SJSA1 (cell line): ENCODE data around the gene TKFC. TPM values are rescaled to one million over a fixed set of nuclear protein-coding genes. Genes with fewer than 3 reads are reported as not detected.

Experiments
- DNase-seq, 2 experiments: peaks; one replicate each; pipeline ENCODE4 v3.0.0-alpha.2; 2015 to 2020; ENCODE audit warnings: low spot score in 2 of 2, low read depth in 1 of 2
- H3K27ac ChIP-seq: fragments of 250-450 bp; sonication (Bioruptor Pico); 2 replicates; pipeline ENCODE4 v1.5.1; 2020; ENCODE audit warnings: mild to moderate bottlenecking, moderate library complexity
- H3K27me3 ChIP-seq: fragments of 250-450 bp; sonication (Bioruptor Pico); replicated peaks from 2 replicates; pipeline ENCODE4 v1.5.1; 2020; ENCODE audit warnings: mild to moderate bottlenecking, moderate library complexity
- H3K36me3 ChIP-seq: fragments of 250-450 bp; sonication (Bioruptor Pico); 2 replicates; pipeline ENCODE4 v1.5.1; 2020; ENCODE audit warnings: mild to moderate bottlenecking
- H3K4me1 ChIP-seq: fragments of 250-450 bp; sonication (Bioruptor Pico); replicated peaks from 2 replicates; pipeline ENCODE4 v1.6.1; 2021; ENCODE audit warnings: mild to moderate bottlenecking
- H3K4me3 ChIP-seq: fragments of 250-450 bp; sonication (Bioruptor Pico); 2 replicates; pipeline ENCODE4 v1.5.1; 2020; ENCODE audit warnings: mild to moderate bottlenecking
- H3K9me3 ChIP-seq: fragments of 250-450 bp; sonication (Bioruptor Pico); replicated peaks from 2 replicates; pipeline ENCODE4 v1.5.1; 2020; ENCODE audit warnings: mild to moderate bottlenecking
- total RNA-seq: library from RNA; depleted of rRNA; stranded (reverse); fragments of >200 nt; shearing (Covaris generic); gene quantifications from 2 replicates; pipeline ENCODE4 v1.2.3, GENCODE V29; 2014

The TKFC gene
- total RNA-seq, 1 experiment from 2014 or later, result 28.5 TPM

DNA sequence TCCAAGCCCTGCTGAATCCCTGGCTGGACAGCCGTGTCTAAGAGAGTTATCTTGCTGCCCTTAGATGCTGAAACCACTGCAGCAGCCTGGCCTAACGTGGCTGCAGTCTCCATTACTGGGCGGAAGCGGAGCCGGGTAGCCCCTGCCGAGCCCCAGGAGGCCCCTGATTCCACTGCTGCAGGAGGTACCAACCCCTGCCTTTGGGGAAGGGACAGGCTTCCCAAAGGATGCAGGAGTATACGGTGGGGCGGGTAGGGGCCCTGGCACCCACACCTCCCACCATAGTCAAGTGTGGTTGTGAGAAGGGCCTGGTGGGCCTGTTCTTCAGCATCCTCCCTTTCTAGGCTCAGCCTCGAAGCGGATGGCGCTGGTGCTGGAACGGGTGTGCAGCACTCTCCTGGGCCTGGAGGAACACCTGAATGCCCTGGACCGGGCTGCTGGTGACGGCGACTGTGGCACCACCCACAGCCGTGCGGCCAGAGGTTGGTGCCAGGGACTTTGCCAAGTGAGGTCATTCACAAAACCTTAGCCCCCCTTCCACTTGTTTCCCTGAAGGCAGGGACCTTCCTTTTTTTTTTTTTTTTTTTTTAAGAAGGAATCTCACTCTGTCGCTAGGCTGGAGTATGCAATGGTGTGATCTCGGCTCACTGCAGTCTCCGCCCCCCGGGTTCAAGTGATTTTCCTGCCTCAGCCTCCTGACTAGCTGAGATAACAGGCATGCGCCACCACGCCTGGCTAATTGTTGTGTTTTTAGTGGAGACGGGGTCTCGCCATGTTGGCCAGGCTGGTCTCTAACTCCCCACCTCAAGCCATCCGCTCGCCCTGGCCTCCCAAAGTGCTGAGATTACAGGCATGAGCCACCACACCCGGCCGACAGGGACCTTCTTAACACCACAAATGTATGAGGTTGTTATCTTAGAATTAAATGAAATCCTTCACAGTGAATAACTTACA lies 11.0 kb downstream of the TKFC start:
- Histone ChIP-seq H3K4me3 (no peak overlapping the region), H3K27me3 (no peaks in the 10 kb centered on the region), H3K36me3 (peaks cover 16% of the 10 kb centered on the region), H3K4me1 (peaks cover 39% of the 10 kb centered on the region), H3K9me3 (no peaks in the 10 kb centered on the region), H3K27ac (no peak overlapping the region; the same call in 1 of the 2 replicates)
- no peak for DNase-seq

DNA sequence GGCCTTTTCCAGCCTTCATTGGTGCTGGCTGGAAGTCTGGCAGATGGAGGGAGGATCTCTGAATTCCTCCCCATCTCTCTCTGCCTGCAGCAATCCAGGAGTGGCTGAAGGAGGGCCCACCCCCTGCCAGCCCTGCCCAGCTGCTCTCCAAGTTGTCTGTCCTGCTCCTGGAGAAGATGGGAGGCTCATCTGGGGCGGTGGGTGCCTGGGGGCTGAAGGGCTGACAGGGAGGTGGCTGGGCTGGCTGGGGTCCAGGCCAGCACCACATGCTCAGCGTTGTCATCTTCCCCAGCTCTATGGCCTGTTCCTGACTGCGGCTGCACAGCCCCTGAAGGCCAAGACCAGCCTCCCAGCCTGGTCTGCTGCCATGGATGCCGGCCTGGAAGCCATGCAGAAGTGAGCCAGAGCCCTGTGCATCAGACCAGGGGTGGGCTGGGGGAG lies 12.2 kb downstream of the TKFC start:
- Histone ChIP-seq H3K27me3 (no peaks in the 10 kb centered on the region), H3K9me3 (no peaks in the 10 kb centered on the region), H3K27ac (no peak overlapping the region), H3K36me3 (peaks cover 25% of the 10 kb centered on the region), H3K4me3 (no peak overlapping the region), H3K4me1 (peaks cover 39% of the 10 kb centered on the region)
- no peak for DNase-seq

DNA sequence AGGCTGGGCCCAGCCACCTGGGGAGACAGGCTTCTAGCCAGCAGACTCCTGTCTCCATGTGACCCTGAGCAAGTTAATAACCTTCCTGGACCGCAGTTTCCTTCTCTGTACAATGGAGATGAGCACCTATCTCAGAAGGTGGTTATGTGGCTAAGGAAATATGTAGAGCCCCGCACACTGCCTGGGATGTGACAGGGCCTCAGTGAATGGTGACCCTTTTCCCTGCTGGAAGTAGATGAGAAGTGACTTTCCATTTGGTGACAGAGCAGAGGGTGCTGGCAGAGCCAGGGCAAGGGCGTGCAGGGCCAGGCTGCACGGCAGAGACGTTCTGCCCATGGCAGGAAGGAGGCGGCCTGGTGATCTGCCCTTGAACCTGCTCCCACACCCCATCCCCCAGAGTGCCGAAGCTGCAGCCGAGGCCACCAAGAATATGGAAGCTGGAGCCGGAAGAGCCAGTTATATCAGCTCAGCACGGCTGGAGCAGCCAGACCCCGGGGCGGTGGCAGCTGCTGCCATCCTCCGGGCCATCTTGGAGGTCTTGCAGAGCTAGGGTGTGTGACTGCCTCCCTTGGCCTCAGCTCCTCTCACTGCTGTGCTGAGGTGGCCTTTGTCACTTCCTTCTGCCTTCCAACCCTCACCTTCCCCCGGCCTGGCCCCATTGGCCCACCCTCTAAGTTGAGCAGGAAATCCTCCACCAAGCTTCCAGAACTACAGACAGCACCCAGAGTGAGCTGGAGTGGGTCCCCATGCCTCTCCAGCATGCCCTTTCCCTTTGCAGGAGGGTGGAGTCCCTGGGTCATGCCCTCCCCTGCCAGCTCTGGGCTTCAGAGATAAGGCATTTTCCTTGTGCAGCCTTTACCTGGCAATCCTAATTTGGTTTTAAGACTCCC lies 13.2 kb downstream of the TKFC start:
- DNase-seq, result no peak
- Histone ChIP-seq H3K9me3 (no peaks in the 10 kb centered on the region), H3K27ac (no peak overlapping the region), H3K4me3 (no peak overlapping the region), H3K36me3 (peaks cover 34% of the 10 kb centered on the region), H3K4me1 (peaks cover 34% of the 10 kb centered on the region), H3K27me3 (no peaks in the 10 kb centered on the region)

DNA sequence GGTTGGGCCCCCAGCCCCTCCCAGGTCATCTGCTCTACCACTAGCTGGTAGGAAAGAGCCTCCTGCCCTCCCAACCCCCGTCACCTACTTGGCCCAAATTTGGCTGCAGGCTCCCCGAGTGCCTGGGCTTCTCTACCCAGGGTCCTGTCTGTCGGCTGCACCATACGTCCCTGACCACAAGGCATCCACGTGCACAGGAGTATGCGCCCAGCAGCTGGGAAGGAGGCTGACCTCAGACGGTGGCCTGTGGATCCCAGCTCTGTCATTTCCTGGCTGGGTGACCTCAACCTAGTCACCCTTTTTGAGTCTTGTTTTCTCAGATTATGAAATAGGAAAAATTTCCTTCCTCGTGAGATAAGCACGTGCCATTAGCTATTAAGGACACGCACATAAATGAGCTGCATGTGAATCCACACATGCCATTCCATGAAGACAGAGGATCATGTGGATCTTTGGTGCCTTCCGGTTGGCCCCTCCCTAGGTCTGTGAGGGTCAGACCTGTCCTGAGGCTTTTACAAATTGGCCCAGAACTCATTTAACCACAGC lies 15.0 kb downstream of the TKFC start:
- no peak for DNase-seq
- no peak overlapping the region for H3K27ac ChIP-seq

DNA sequence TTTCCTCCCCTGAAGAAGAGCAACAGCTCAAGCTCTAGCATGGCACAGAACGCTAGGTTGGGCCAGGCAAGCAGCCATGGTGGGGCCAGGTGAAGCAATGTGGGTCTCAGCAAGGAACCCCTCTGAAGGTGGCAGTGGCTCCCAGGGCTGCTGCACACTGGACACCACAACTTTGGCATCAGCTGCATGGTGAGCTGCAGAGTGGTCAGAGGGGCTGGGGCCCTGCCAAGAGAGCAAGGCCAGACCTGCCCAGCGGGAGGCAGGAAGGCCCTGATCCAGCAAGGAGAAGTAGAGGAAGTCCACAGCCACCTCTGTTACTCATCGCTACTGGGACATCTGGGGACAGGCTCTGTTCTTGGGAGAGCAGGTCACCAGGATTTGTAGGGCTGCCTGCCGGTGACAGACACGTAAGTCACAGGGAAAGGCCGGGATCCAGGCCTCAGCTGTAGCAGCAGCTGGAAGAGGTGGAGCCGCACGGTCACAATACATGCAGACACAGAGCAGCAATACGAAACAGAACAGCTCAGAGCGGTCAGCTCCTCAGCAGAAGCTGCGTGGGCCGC lies 16.2 kb downstream of the TKFC start:
- Histone ChIP-seq H3K9me3 (no peaks in the 10 kb centered on the region), H3K36me3 (peaks cover 64% of the 10 kb centered on the region), H3K4me3 (no peak overlapping the region), H3K4me1 (peaks cover 14% of the 10 kb centered on the region), H3K27me3 (no peaks in the 10 kb centered on the region), H3K27ac (no peak overlapping the region)
- no peak for DNase-seq

More for the DNA sequence above, 15.0 kb downstream of the TKFC start:
- no peaks in the 10 kb centered on the region for H3K27me3 ChIP-seq
- peaks cover 51% of the 10 kb centered on the region for H3K36me3 ChIP-seq
- no peak overlapping the region for H3K4me3 ChIP-seq
- no peaks in the 10 kb centered on the region for H3K9me3 ChIP-seq
- H3K4me1 ChIP-seq, result peaks cover 16% of the 10 kb centered on the region

DNA sequence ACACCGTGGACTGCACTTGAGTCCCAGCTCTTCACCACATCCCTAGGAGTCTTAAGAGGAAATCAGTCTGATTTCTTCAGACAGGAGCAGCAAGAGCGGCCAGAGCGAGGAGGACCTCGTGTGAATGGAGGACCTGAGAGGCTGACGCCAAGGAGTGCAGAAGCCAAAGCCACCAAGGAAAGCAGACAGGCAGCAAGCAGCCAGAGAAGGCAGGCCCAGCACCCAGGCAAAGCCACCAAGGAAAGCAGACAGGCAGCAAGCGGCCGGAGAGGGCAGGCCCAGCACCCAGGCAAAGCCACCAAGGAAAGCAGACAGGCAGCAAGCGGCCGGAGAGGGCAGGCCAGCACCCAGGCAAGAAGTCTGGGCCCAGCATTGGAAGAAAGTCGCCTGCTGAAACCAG lies 16.9 kb downstream of the TKFC start:
- no peak overlapping the region for H3K27ac ChIP-seq
- H3K9me3 ChIP-seq, result no peaks in the 10 kb centered on the region
- no peak for DNase-seq
- H3K36me3 ChIP-seq, result peaks cover 68% of the 10 kb centered on the region
- no peaks in the 10 kb centered on the region for H3K27me3 ChIP-seq
- peaks cover 15% of the 10 kb centered on the region for H3K4me1 ChIP-seq
- H3K4me3 ChIP-seq, result no peak overlapping the region

DNA sequence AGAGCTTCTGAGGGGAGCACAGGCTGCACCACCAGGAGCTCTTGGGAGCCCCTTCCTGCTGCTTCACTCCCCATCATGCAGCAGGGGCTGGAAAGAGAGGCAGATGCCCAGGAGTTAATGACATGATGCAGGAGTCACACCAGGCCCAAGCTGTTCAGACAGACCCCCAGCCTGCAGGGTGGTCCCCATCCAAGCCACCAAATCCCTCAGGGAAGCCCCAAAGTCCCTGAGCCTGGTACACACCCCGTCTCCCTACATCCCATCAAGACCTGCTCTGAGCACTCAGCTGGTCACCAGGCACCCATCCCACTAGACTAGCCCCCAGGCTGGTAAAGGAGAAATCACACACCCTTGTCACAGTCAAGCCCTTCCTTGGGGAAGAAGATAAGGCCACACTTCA lies 17.3 kb downstream of the TKFC start:
- Histone ChIP-seq H3K36me3 (peaks cover 72% of the 10 kb centered on the region), H3K4me3 (no peak overlapping the region), H3K27ac (no peak overlapping the region), H3K4me1 (peaks cover 11% of the 10 kb centered on the region), H3K27me3 (no peaks in the 10 kb centered on the region), H3K9me3 (no peaks in the 10 kb centered on the region)
- no peak for DNase-seq

DNA sequence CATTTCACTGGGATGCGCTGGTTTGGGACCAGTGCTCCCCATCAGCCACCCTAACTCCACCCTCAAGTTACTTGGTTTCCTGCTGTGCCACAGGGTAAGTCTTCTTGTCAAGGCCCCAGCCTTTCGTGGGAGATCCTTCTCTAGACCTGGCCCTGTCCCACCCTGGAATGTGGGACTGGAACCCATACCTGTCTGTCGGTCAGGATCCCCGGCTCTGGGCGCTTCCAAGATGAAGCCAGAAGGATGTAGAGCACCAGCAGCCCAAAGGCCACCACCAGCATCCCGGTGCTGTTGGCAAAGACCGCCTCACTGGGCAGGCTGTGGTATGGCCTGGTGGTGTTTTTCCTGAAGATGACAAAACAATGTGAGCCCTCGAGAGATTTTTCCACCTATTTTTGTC lies 17.8 kb downstream of the TKFC start:
- Histone ChIP-seq H3K9me3 (no peaks in the 10 kb centered on the region), H3K4me3 (no peak overlapping the region), H3K27ac (no peak overlapping the region), H3K4me1 (peaks cover 10% of the 10 kb centered on the region), H3K27me3 (no peaks in the 10 kb centered on the region), H3K36me3 (peaks cover 76% of the 10 kb centered on the region)
- no peak for DNase-seq

DNA sequence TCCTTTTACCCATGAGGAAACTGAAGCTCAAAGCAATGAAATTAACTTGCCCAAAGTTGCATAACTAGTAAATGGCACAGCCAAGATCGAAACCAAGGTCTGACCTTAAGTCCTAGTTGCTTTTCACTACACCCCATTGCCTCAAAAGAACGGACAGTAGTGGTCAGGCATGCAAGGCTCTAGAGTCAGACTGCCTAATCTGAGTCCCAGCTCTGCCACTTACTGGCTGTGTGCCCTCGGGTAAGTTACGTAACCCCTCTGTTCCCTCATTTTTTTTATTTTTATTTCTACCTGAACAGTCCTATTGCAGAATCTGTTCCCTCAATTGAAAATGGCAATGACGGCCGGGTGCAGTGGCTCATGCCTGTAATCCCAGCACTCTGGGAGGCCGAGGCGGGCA lies 19.0 kb downstream of the TKFC start:
- no peaks in the 10 kb centered on the region for H3K27me3 ChIP-seq
- DNase-seq, result no peak
- H3K4me1 ChIP-seq, result peaks cover 14% of the 10 kb centered on the region
- no peaks in the 10 kb centered on the region for H3K9me3 ChIP-seq
- H3K4me3 ChIP-seq, result no peak overlapping the region
- H3K36me3 ChIP-seq, result peaks cover 84% of the 10 kb centered on the region
- H3K27ac ChIP-seq, result no peak overlapping the region

DNA sequence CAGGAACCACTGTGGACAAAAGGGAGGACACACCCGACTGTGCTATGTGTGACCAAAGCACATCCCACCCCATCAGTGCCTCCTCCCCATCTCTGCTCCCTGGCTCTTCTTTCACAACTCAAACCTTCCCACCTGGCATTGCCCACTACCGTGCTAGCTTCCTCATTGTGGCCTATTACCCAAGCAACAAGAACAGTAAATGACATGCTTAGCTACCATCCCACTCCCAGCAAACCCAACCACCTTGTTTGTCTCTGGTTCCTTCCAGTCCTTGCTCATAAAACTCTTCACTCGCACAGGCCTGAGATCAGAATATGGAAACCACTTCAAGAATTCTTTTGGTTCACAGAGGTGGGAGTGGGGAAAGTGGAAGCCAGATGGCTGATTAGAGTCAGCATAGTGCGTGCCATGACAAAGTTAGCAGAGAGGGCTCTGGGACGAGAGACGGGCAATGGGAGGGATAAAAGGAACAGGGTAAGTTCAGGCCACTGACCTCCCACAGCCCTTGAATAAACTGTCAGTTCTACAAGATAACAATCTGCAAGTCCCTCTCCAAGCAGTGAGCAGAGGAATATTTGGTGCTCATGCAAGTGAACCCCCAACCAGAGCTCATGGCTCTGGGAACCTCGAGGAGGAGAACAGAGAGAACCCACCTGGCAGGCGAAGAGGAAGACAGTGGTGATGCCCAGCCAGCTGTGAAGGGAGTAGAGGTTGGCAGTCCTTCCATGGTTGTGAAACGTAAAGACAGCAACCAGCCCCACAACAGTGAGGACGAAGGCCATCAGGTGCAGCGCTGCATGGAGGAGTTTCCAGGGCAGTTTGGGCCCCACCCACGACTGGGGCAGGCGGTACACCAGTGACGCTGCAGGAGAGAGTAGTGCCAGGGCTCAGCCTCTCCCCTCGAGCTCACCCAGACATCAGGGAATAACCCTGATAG lies 20.4 kb downstream of the TKFC start:
- no peak for DNase-seq
- Histone ChIP-seq H3K27me3 (no peaks in the 10 kb centered on the region), H3K9me3 (no peaks in the 10 kb centered on the region), H3K4me3 (no peak overlapping the region), H3K36me3 (peaks cover 77% of the 10 kb centered on the region), H3K27ac (no peak overlapping the region), H3K4me1 (peaks cover 14% of the 10 kb centered on the region)

DNA sequence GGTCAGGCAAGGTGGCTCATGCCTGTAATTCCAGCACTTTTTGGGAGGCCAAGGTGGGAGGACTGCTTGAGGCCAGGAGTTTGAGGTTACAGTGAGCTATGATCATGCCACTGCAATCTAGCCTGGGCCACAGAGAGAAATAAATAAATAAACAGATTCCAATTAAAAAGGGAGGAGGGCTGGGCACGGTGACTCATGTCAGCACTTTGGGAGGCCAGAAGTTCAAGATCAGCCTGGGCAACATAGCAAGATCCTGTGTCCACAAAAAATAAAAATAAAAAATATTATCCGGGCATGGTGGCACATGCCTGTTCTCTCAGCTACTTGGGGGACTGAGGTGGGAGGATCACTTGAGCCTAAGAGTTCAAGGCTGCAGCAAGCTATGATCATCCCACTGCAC lies 21.2 kb downstream of the TKFC start:
- Histone ChIP-seq H3K4me3 (no peak overlapping the region), H3K9me3 (no peaks in the 10 kb centered on the region), H3K27ac (no peak overlapping the region), H3K27me3 (no peaks in the 10 kb centered on the region), H3K36me3 (peaks cover 69% of the 10 kb centered on the region), H3K4me1 (peaks cover 14% of the 10 kb centered on the region)
- DNase-seq, result peak in 1 of 2 experiments; percentile 41

DNA sequence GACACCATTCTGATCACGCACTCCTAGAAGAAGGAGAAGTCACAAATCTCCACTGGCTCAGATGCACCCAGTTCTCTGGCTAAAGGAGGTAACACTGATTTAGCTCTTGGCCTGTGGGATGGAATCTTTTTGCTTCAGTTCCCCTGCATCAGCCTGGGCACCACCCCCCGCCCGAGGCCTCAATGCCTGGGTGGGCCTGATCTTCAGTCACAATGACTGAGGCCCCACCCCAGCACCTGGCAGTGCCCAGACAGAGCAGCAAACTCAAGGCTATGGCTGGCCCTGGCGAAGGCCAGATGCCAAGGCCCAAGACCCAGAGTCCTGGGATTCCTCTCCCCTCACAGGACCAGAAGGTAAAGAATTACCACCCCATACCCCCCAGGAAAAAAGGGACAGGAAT lies 23.7 kb downstream of the TKFC start:
- Histone ChIP-seq H3K36me3 (peaks cover 49% of the 10 kb centered on the region), H3K27me3 (no peaks in the 10 kb centered on the region), H3K4me1 (peaks cover 24% of the 10 kb centered on the region), H3K9me3 (no peaks in the 10 kb centered on the region), H3K4me3 (no peak overlapping the region), H3K27ac (no peak overlapping the region)
- no peak for DNase-seq
